BE2C (cell line): Measurements from ENCODE around the gene TP53TG5.
A peak's percentile ranks its signal among the peaks of the same experiment; 100 is the strongest.

Experiments
- DNase-seq: peaks from one replicate; pipeline ENCODE4 v3.0.0-alpha.2; 2020
- H3K27me3 ChIP-seq: fragments of 250-450 bp; sonication (Bioruptor Pico); 2 replicates; pipeline ENCODE4 v1.5.1; 2020; ENCODE audit warnings: mild to moderate bottlenecking
- H3K36me3 ChIP-seq: fragments of 250-450 bp; sonication (Bioruptor Pico); 2 replicates; pipeline ENCODE4 v1.5.1; 2020; ENCODE audit warnings: mild to moderate bottlenecking
- H3K4me1 ChIP-seq: fragments of 250-450 bp; sonication (Bioruptor Pico); 2 replicates; pipeline ENCODE4 v1.5.1; 2020
- H3K4me3 ChIP-seq: 2 replicates; pipeline ENCODE4 v1.5.1; 2011; ENCODE audit warnings: low read depth, low read length
- H3K9me3 ChIP-seq: fragments of 250-450 bp; sonication (Bioruptor Pico); 2 replicates; pipeline ENCODE4 v1.5.1; 2020
- TF ChIP-seq, protein P1 (sequence below): IDR thresholded peaks from 2 replicates; pipeline ENCODE4 v1.5.1; 2012; ENCODE audit warnings: mild to moderate bottlenecking, low read depth, low read length

Gene TP53TG5

GRCh38 chr20:45325371-45325770 is 52.8 kb downstream of the TP53TG5 start:
- TF ChIP-seq, protein P1, sequence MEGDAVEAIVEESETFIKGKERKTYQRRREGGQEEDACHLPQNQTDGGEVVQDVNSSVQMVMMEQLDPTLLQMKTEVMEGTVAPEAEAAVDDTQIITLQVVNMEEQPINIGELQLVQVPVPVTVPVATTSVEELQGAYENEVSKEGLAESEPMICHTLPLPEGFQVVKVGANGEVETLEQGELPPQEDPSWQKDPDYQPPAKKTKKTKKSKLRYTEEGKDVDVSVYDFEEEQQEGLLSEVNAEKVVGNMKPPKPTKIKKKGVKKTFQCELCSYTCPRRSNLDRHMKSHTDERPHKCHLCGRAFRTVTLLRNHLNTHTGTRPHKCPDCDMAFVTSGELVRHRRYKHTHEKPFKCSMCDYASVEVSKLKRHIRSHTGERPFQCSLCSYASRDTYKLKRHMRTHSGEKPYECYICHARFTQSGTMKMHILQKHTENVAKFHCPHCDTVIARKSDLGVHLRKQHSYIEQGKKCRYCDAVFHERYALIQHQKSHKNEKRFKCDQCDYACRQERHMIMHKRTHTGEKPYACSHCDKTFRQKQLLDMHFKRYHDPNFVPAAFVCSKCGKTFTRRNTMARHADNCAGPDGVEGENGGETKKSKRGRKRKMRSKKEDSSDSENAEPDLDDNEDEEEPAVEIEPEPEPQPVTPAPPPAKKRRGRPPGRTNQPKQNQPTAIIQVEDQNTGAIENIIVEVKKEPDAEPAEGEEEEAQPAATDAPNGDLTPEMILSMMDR: no peak
- Histone ChIP-seq H3K4me1 (peaks cover 4% of the 10 kb centered on the region; the same call in 1 of the 2 replicates), H3K4me3 (no peak overlapping the region), H3K27me3 (no peaks in the 10 kb centered on the region), H3K36me3 (no peaks in the 10 kb centered on the region; the same call in none of the 2 replicates), H3K9me3 (no peaks in the 10 kb centered on the region)
- no peak for DNase-seq

GRCh38 chr20:45323731-45324130 is 54.4 kb downstream of the TP53TG5 start:
- H3K4me3 ChIP-seq: no peak overlapping the region
- H3K4me1 ChIP-seq: peaks cover 4% of the 10 kb centered on the region; the same call in 1 of the 2 replicates
- peaks cover 2% of the 10 kb centered on the region; the same call in 1 of the 2 replicates for H3K27me3 ChIP-seq
- no peak for DNase-seq
- H3K9me3 ChIP-seq: no peaks in the 10 kb centered on the region
- H3K36me3 ChIP-seq: no peaks in the 10 kb centered on the region
- TF ChIP-seq, protein P1: no peak

DNA sequence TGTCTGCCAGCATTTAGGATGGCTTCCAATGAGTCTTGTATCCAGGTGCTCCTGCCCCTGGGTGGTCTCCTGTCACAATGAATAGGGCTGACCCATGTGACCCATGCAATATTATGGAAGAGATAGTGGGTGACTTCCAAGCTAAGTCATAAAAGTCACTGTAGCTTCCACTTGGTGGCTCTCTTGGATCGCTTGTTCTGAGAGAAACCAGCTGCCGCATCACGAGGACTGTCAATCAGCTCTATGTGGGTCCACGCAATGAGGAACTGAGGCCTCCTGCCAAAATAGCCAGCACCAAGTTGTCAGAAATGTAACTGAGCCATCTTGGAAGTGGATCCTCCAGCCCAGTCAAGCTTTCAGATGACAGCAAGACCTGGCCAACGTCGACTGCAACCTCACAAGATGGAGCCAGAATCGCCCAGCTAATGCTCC is 55.2 kb downstream of the TP53TG5 start:
- DNase-seq: peak; percentile 50
- Histone ChIP-seq H3K27me3 (peaks cover 8% of the 10 kb centered on the region; the same call in 1 of the 2 replicates), H3K9me3 (no peaks in the 10 kb centered on the region), H3K36me3 (no peaks in the 10 kb centered on the region), H3K4me3 (no peak overlapping the region), H3K4me1 (peaks cover 4% of the 10 kb centered on the region; the same call in 1 of the 2 replicates)
- TF ChIP-seq, protein P1: peak; percentile 59
